Fibroblast of mammary gland (primary cell): ENCODE measurements around the gene ODF4.

Experiments used
- DNase-seq: peaks from one replicate; pipeline ENCODE4 v3.0.0-alpha.2; 2010; ENCODE audit warnings: low read depth
- H3K4me3 ChIP-seq: 2 replicates; pipeline ENCODE4 v1.5.1; 2011; ENCODE audit warnings: low read depth, mild to moderate bottlenecking, low read length, moderate library complexity; ENCODE audit not compliant: control insufficient read depth
- CTCF ChIP-seq: conservative IDR thresholded peaks from 2 replicates; pipeline ENCODE4 v1.5.1; 2011; ENCODE audit warnings: low read depth, low read length, inconsistent platforms; ENCODE audit not compliant: control insufficient read depth, insufficient read depth

ODF4 gene

GRCh38 chr17:8383143-8383822 lies 43.6 kb downstream of the ODF4 start, which contains the start of gene RPL26:
Gene RPL26, minus strand, starts transcription at chr17:8383193. Its CDS starts 883 bp downstream, at chr17:8382310.
- TF ChIP-seq CTCF, result peak; percentile 88
- H3K4me3 ChIP-seq, result peak within 1 kb of the TSS; percentile 97
- peak; percentile 98 for DNase-seq

- no peak overlapping the region for H3K4me3 ChIP-seq
- DNase-seq, result peak; percentile 86
- TF ChIP-seq CTCF, result no peak
These were observed 45.2 kb downstream of the ODF4 start for GRCh38 chr17:8384801-8385378.

GRCh38 chr17:8386841-8387240 lies 47.2 kb downstream of the ODF4 start:
- TF ChIP-seq CTCF, result no peak
- DNase-seq, result no peak
- H3K4me3 ChIP-seq, result no peak overlapping the region

GRCh38 chr17:8387914-8388651 lies 48.4 kb downstream of the ODF4 start:
- no peak for DNase-seq
- TF ChIP-seq CTCF, result no peak
- no peak overlapping the region for H3K4me3 ChIP-seq

- H3K4me3 ChIP-seq, result no peak overlapping the region
- TF ChIP-seq CTCF, result no peak
- DNase-seq, result no peak
These were observed 52.1 kb downstream of the ODF4 start for GRCh38 chr17:8391711-8392110.

GRCh38 chr17:8392274-8392673 lies 52.6 kb downstream of the ODF4 start:
- DNase-seq, result no peak
- H3K4me3 ChIP-seq, result no peak overlapping the region
- no peak for TF ChIP-seq CTCF
